ENCODE measurements around the gene LIPK.
"Not testable (repeated sequence)": the region's sequence is repeated elsewhere in the genome, so short reads cannot be mapped to it uniquely, and the experiment has no call there.

GRCh38 chr10:88741921-88742320 is 35.9 kb downstream of the LIPK start:
- not testable (repeated sequence) for TF ChIP-seq POLR2AphosphoS5 (IDR thresholded peaks at IDR 0.05; ENCODE audit: low read depth); EZH2phosphoT487 (IDR thresholded peaks at IDR 0.05; ENCODE audit: unreplicated experiment); NANOG (IDR thresholded peaks at IDR 0.05; ENCODE audit: borderline replicate concordance); EZH2 (IDR thresholded peaks at IDR 0.05; ENCODE audit: low read depth, unreplicated experiment); CREB1 (CRISPR knock-in tag; IDR thresholded peaks at IDR 0.05; ENCODE audit: low read depth); ZNF114 (CRISPR knock-in tag; IDR thresholded peaks at IDR 0.05); JUNB (IDR thresholded peaks at IDR 0.05; ENCODE audit: unreplicated experiment); STAT1 (IDR thresholded peaks at IDR 0.05; ENCODE audit: unreplicated experiment)
- TF ChIP-seq, protein P1, sequence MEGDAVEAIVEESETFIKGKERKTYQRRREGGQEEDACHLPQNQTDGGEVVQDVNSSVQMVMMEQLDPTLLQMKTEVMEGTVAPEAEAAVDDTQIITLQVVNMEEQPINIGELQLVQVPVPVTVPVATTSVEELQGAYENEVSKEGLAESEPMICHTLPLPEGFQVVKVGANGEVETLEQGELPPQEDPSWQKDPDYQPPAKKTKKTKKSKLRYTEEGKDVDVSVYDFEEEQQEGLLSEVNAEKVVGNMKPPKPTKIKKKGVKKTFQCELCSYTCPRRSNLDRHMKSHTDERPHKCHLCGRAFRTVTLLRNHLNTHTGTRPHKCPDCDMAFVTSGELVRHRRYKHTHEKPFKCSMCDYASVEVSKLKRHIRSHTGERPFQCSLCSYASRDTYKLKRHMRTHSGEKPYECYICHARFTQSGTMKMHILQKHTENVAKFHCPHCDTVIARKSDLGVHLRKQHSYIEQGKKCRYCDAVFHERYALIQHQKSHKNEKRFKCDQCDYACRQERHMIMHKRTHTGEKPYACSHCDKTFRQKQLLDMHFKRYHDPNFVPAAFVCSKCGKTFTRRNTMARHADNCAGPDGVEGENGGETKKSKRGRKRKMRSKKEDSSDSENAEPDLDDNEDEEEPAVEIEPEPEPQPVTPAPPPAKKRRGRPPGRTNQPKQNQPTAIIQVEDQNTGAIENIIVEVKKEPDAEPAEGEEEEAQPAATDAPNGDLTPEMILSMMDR (conservative IDR thresholded peaks at IDR 0.05; ENCODE audit: low read depth in 2 of 2) = not testable (repeated sequence)
- TF ChIP-seq, protein P2, sequence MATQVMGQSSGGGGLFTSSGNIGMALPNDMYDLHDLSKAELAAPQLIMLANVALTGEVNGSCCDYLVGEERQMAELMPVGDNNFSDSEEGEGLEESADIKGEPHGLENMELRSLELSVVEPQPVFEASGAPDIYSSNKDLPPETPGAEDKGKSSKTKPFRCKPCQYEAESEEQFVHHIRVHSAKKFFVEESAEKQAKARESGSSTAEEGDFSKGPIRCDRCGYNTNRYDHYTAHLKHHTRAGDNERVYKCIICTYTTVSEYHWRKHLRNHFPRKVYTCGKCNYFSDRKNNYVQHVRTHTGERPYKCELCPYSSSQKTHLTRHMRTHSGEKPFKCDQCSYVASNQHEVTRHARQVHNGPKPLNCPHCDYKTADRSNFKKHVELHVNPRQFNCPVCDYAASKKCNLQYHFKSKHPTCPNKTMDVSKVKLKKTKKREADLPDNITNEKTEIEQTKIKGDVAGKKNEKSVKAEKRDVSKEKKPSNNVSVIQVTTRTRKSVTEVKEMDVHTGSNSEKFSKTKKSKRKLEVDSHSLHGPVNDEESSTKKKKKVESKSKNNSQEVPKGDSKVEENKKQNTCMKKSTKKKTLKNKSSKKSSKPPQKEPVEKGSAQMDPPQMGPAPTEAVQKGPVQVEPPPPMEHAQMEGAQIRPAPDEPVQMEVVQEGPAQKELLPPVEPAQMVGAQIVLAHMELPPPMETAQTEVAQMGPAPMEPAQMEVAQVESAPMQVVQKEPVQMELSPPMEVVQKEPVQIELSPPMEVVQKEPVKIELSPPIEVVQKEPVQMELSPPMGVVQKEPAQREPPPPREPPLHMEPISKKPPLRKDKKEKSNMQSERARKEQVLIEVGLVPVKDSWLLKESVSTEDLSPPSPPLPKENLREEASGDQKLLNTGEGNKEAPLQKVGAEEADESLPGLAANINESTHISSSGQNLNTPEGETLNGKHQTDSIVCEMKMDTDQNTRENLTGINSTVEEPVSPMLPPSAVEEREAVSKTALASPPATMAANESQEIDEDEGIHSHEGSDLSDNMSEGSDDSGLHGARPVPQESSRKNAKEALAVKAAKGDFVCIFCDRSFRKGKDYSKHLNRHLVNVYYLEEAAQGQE (IDR thresholded peaks at IDR 0.05; ENCODE audit: unreplicated experiment) = not testable (repeated sequence)
- TF ChIP-seq, protein P3, sequence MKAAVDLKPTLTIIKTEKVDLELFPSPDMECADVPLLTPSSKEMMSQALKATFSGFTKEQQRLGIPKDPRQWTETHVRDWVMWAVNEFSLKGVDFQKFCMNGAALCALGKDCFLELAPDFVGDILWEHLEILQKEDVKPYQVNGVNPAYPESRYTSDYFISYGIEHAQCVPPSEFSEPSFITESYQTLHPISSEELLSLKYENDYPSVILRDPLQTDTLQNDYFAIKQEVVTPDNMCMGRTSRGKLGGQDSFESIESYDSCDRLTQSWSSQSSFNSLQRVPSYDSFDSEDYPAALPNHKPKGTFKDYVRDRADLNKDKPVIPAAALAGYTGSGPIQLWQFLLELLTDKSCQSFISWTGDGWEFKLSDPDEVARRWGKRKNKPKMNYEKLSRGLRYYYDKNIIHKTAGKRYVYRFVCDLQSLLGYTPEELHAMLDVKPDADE (IDR thresholded peaks at IDR 0.05) = not testable (repeated sequence)
